Activated T-cell treated with anti-CD3 and anti-CD28 coated beads, Interleukin-2, amount 50 U/mL, for 48 hours (primary cell): Measurements from ENCODE around the gene DRD3.

ENCODE experiments used
- DNase-seq, 2 experiments: peaks; one replicate each; pipeline ENCODE4 v3.0.0-alpha.2; 2020

Gene DRD3

GRCh38 chr3:114115143-114115542 is 63.7 kb downstream of the DRD3 start:
- no peak for DNase-seq

- DNase-seq = no peak
These were observed 64.1 kb downstream of the DRD3 start for GRCh38 chr3:114114719-114115118.

GRCh38 chr3:114112696-114113095 is 66.2 kb downstream of the DRD3 start:
- no peak for DNase-seq

- DNase-seq = no peak
These were observed 67.6 kb downstream of the DRD3 start for GRCh38 chr3:114111060-114111770.

GRCh38 chr3:114110439-114110838 is 68.4 kb downstream of the DRD3 start:
- no peak for DNase-seq

- no peak for DNase-seq
These were observed 70.7 kb downstream of the DRD3 start for GRCh38 chr3:114108137-114108536.

- DNase-seq = no peak
These were observed 74.4 kb downstream of the DRD3 start for GRCh38 chr3:114104414-114104813.

- DNase-seq = no peak
These were observed 75.0 kb downstream of the DRD3 start for GRCh38 chr3:114103858-114104257.

GRCh38 chr3:114103181-114103580 is 75.7 kb downstream of the DRD3 start:
- DNase-seq = no peak

- no peak for DNase-seq
These were observed 77.8 kb downstream of the DRD3 start for GRCh38 chr3:114101101-114101500.

GRCh38 chr3:114095796-114096195 is 83.1 kb downstream of the DRD3 start:
- no peak for DNase-seq

- no peak for DNase-seq
These were observed 85.3 kb downstream of the DRD3 start for GRCh38 chr3:114093596-114093995.

GRCh38 chr3:114093016-114093380 is 85.9 kb downstream of the DRD3 start:
- DNase-seq = no peak

GRCh38 chr3:114092151-114093015 is 86.5 kb downstream of the DRD3 start:
- no peak for DNase-seq

- no peak for DNase-seq
These were observed 89.2 kb downstream of the DRD3 start for GRCh38 chr3:114089675-114090074.

GRCh38 chr3:114086356-114086755 is 92.5 kb downstream of the DRD3 start:
- no peak for DNase-seq

GRCh38 chr3:114083112-114083511 is 95.7 kb downstream of the DRD3 start:
- no peak for DNase-seq

GRCh38 chr3:114081037-114081436 is 97.8 kb downstream of the DRD3 start:
- no peak for DNase-seq

- no peak for DNase-seq
These were observed 98.7 kb downstream of the DRD3 start for GRCh38 chr3:114080201-114080600.

- no peak for DNase-seq
These were observed 99.1 kb downstream of the DRD3 start for GRCh38 chr3:114079761-114080160.

- no peak for DNase-seq
These were observed 100.7 kb downstream of the DRD3 start for GRCh38 chr3:114078126-114078525.
